Measurements from ENCODE around the gene SNX9. TPM values are rescaled to one million over a fixed set of nuclear protein-coding genes. Genes with fewer than 3 reads are reported as not detected.

SNX9 gene
- total and polyA plus RNA-seq, 2 of the 8 experiments (the other 6 are each of a cell fraction or from before 2014, with no cell fraction given) = 11.8 to 23.2 TPM

DNA sequence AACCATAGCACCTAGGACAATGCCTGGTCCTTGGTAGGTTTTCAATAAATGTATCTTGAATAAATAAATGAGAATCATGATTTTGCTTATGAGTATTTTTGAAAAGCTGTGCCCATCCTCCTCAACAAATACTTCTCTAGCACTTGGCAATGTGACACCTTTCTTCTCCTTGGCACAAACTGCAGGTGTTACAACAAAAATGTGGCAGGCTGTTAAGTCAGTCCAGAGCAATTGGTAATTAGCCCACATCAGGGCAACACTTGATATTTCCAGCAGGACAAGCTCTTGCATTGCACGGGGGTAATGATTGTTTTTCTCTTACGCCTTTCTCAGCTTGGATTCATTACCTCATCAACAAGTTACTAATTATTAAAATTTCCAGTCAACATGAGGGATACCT is 31.6 kb upstream of the SNX9 start:
- H2AFZ ChIP-seq (ENCODE audit: low read length) = no peak overlapping the region
- H3K9ac ChIP-seq (replicated peaks in 1 of 4; ENCODE audit: extremely low read depth in 1 of 4, low read depth in 3 of 4, low read length in 3 of 4) = no peak overlapping the region
- no peak overlapping the region for H2BK5ac ChIP-seq (ENCODE audit: low read depth, low read length)
- no peak overlapping the region for H2BK20ac ChIP-seq (ENCODE audit: low read length)
- H3K4ac ChIP-seq (replicated peaks; ENCODE audit: insufficient read length, low read depth, low read length) = no peak overlapping the region
- no peak overlapping the region for H4K91ac ChIP-seq (replicated peaks; ENCODE audit: insufficient read length, low read length)
- H4K8ac ChIP-seq (ENCODE audit: extremely low read depth, insufficient read depth, low read length) = no peak overlapping the region
- 89% methylated on average over 2 of the region's 2 CpGs; no CpG with 5 or more reads in 1 of the 2 experiments for WGBS, 2 experiments (ENCODE audit: extremely low coverage in 1 of 2, insufficient coverage in 1 of 2, insufficient read length in 1 of 2, insufficient replicate concordance in 2 of 2, low coverage in 1 of 2, low lambda C conversion rate in 2 of 2, missing lambda C conversion rate in 1 of 2)
- no peak overlapping the region for H3K18ac ChIP-seq (ENCODE audit: extremely low read depth, low read length)
- H3K27ac ChIP-seq (ENCODE audit: low read depth, low read length) = no peak overlapping the region
- no peaks in the 10 kb centered on the region for H3K9me3 ChIP-seq (ENCODE audit: insufficient read depth in 2 of 2, low read depth in 1 of 2, low read length in 1 of 2)
- H3K36me3 ChIP-seq (ENCODE audit: control insufficient read depth in 2 of 4, insufficient read depth in 4 of 4, low read length in 3 of 4) = no peaks in the 10 kb centered on the region
- no peak overlapping the region for H3K56ac ChIP-seq (replicated peaks; ENCODE audit: insufficient read length, low read depth, low read length)
- H2BK120ac ChIP-seq (replicated peaks; ENCODE audit: low read depth, low read length) = no peak overlapping the region
- H3K4me3 ChIP-seq (ENCODE audit: extremely low read depth in 1 of 4, insufficient read depth in 2 of 4, low read depth in 3 of 4, low read length in 4 of 4) = no peak overlapping the region
- FAIRE-seq = no peak
- no peaks in the 10 kb centered on the region for H3K23me2 ChIP-seq (ENCODE audit: low read depth, low read length)
- no peak overlapping the region for H3K4me2 ChIP-seq (ENCODE audit: insufficient read depth in 1 of 2, low read depth in 2 of 2, low read length in 2 of 2)
- no peaks in the 10 kb centered on the region for H4K20me1 ChIP-seq (replicated peaks in 1 of 2; ENCODE audit: control insufficient read depth in 1 of 2, insufficient read depth in 2 of 2, low read length in 2 of 2)
- H3K27me3 ChIP-seq (replicated peaks in 1 of 4; ENCODE audit: control insufficient read depth in 3 of 4, extremely low read depth in 1 of 4, insufficient read depth in 3 of 4, low read length in 3 of 4) = no peaks in the 10 kb centered on the region
- H3K23ac ChIP-seq (ENCODE audit: insufficient read length) = no peak overlapping the region
- H4K5ac ChIP-seq (ENCODE audit: insufficient read length, low read depth, low read length) = no peak overlapping the region
- ChIA-PET CTCF (ENCODE audit: partially characterized antibody) (interaction anchor here (0.6 to 1.1 kb wide), 3 partner anchors 10 to 35 kb away, joined by 3 read pairs; no protein-coding TSS in a partner anchor), POLR2A (ENCODE audit: partially characterized antibody) (no interaction called here)
- no peak overlapping the region for H2AK5ac ChIP-seq (ENCODE audit: low read depth, low read length)
- H3K14ac ChIP-seq (ENCODE audit: insufficient read length) = no peak overlapping the region
- H3K79me2 ChIP-seq (ENCODE audit: control insufficient read depth in 1 of 2, insufficient read depth in 2 of 2, low read length in 2 of 2) = no peaks in the 10 kb centered on the region
- peaks cover 0 to 2% (median 0%) of the 10 kb centered on the region in 4 experiments; a peak in 1 of 7 replicates for H3K4me1 ChIP-seq (replicated peaks in 1 of 4; ENCODE audit: control insufficient read depth in 3 of 4, insufficient read depth in 4 of 4, low read length in 3 of 4)
- H2BK15ac ChIP-seq (ENCODE audit: low read length) = no peak overlapping the region
- H2BK12ac ChIP-seq (ENCODE audit: low read depth, low read length) = no peak overlapping the region
- no peaks in the 10 kb centered on the region for H3K79me1 ChIP-seq (ENCODE audit: low read depth, low read length)
- no peak for DNase-seq (ENCODE audit: low read depth in 1 of 2, low spot score in 2 of 2)
- TF ChIP-seq RAD21 (IDR thresholded peaks at IDR 0.05 in 1 of 2, conservative IDR thresholded peaks at IDR 0.05 in 1 of 2; ENCODE audit: low read depth in 2 of 2, low read length in 2 of 2) = no peak
- TF ChIP-seq CBX5 (IDR thresholded peaks at IDR 0.05; ENCODE audit: low read depth, low read length) = no peak
- TF ChIP-seq SUZ12 (IDR thresholded peaks at IDR 0.05; ENCODE audit: low read length) = no peak
- TF ChIP-seq, protein P1, sequence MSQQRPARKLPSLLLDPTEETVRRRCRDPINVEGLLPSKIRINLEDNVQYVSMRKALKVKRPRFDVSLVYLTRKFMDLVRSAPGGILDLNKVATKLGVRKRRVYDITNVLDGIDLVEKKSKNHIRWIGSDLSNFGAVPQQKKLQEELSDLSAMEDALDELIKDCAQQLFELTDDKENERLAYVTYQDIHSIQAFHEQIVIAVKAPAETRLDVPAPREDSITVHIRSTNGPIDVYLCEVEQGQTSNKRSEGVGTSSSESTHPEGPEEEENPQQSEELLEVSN (IDR thresholded peaks at IDR 0.05) = no peak
- no peak for TF ChIP-seq BACH1 (IDR thresholded peaks at IDR 0.05; ENCODE audit: low read length)
- TF ChIP-seq TBP (IDR thresholded peaks at IDR 0.05; ENCODE audit: low read depth, low read length) = no peak
- no peak for TF ChIP-seq FOSL1 (IDR thresholded peaks at IDR 0.05; ENCODE audit: insufficient read depth, low read depth, low read length)
- no peak for TF ChIP-seq POLR2AphosphoS5 (IDR thresholded peaks at IDR 0.05; ENCODE audit: low read depth, low read length)
- no peak for TF ChIP-seq CHD1 (IDR thresholded peaks at IDR 0.05; ENCODE audit: low read depth, low read length)
- TF ChIP-seq SP1 (IDR thresholded peaks at IDR 0.05; ENCODE audit: low read depth, low read length) = no peak
- no peak for TF ChIP-seq NRF1 (IDR thresholded peaks at IDR 0.05; ENCODE audit: low read depth, low read length)
- TF ChIP-seq MAFK (IDR thresholded peaks at IDR 0.05; ENCODE audit: low read depth, low read length) = no peak
- no peak for TF ChIP-seq ZNF274 (IDR thresholded peaks at IDR 0.05; ENCODE audit: borderline replicate concordance, extremely low read depth, low read length)
- TF ChIP-seq RXRA (IDR thresholded peaks at IDR 0.05; ENCODE audit: insufficient read depth, low read depth, low read length) = no peak
- TF ChIP-seq YY1 (IDR thresholded peaks at IDR 0.05; ENCODE audit: low read depth, low read length) = no peak

All from H1 (cell line).